Activated T-cell treated with anti-CD3 and anti-CD28 coated beads for 4 hours (primary cell): Measurements from ENCODE around the gene DSCAM.
"Not testable (repeated sequence)": the region's sequence is repeated elsewhere in the genome, so short reads cannot be mapped to it uniquely, and the experiment has no call there.

Source experiments
- DNase-seq: peaks from one replicate; pipeline ENCODE4 v3.0.0-alpha.2; 2020

Gene DSCAM

DNA sequence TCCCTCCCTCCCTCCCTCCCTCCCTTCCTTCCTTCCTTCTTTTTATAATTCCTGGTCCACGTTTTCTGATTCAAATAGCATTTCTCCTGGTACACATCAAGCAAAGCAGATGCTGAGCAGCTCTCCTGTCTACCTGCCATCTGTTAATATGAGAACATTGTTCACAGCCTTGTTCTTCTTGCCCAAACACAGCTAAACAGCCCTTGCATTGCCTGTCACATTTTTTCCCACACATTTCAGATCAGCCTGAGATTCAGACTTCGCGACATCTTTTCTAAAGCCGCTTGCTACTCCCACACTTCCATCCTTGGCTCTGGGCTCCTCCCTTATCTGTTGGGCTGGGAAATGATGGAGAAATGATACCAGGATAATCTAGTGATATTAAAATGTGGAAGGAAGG lies 779.2 kb downstream of the DSCAM start:
- DNase-seq, result no peak

DNA sequence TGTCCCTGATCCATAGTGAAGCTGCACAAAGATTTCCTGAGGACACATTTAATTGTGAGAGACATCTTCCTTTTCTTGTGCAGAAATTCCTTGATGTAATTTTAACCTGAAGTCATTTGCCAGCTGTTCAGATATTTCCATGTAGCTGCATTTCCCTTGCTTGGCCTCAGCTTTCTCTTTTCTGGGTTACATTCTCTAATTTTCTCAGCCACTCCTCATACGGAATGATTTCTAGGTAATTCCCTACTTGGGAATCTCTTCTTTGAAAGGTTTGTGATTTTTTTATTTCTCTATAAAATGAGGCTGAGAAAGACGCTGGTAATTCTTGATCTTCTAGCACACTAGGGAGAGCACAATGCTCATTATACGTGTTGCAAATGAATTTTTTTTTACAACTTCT lies 780.7 kb downstream of the DSCAM start:
- no peak for DNase-seq

DNA sequence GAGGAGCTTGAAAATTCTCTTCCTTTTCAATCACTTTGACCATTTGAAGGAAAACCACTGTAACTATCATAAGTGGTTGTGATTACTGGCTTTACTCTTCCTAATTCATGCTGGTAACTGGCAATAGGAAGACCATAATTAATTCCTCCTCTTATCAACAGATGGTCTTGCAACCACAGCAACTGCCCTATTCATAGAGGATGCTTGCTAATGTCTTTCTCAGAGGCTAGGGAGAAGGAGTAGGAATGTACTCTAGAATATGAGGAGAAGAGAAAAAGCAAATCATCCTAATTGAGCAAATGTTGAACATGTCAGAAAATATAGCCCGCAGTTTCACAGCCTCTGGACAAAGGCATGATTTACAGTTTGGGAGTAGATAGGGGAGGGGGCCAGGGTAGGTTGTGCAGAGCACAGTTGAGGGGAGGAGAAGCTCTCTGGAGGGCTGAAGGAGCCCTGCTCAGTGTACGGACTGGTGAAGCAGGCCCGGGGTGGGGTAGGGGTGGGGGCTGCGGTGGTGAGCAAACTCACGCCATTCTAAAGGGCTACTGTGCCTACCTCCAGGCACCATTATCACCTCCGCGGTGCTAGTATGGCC lies 786.8 kb downstream of the DSCAM start:
- no peak for DNase-seq

DNA sequence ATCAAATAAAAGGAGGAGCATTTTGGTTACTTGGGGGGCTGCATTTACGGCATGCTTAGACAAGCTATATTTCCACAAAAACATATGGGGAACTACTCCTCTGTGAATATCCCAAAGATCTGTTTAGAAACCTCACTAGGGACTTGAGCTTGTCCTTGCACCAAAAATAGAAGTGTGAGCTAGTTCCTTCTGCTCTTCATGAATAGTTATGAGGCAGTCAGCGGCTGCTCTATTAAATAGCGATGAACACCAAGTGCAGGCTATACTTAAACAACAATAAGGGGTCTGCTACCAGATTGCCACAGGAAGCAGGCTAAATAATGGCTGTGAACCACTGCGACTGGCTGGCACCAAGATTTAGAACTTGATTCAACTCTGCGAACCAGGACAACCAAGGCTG lies 789.6 kb downstream of the DSCAM start:
- DNase-seq, result no peak

DNA sequence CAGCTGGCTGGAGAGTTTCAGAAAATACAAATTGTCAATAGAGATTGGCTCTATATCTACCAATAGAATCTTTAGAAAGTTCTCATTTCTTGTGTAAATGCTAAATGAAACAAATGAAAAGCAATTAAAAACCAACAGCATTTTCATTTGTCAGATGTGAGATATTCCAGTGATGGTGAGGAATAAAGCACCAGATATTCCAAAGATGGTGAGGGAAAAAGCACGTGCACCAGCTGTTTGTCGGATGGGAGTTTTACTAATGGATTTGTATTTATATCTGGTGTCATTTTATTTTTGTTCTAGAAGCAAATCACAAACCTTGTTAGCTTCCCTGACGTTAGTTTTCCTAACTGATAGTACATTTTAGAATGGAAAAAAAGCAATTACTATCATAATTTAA lies 790.9 kb downstream of the DSCAM start:
- no peak for DNase-seq

DNA sequence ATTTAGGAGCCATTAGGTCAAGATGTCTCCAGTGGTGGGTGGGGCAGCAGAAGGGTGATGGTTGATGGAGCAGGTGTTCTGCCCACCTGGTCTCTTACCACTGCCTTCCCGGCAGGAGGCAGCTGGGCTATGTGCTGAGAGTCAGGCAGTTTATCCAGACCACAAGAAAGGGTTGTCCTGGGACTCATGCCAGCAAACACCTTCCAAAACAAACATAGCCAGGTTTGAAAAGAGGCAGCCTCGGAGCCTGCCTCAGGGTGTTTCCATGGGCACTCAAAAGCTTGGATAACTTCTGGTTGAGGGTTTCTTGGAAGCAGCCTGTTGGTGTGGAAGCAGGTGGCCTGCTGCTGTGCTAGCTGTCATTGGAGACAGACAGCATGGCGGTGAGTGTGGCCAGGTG lies 792.6 kb downstream of the DSCAM start:
- no peak for DNase-seq

GRCh38 chr21:40053007-40053406 lies 794.0 kb downstream of the DSCAM start:
- DNase-seq, result no peak

- no peak for DNase-seq
Measured at GRCh38 chr21:40052276-40052675, 794.7 kb downstream of the DSCAM start.

DNA sequence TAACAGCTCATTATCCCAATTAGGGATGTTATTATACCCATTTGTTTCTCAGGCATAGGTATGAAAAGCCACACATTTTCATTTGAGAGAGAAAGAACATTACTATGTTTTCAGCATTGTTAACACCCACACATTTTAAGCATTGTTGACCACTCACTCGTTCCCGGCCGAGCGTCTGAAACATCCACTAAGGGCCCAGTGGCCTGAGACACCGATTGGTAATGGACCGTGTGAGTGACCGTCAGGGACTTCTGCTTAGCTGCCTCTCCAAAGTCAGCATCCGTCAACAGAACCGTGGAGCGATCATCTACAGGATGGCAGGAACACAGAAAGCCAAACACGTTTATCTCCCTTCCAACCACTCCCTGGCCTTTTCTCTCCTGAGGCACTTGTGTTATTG lies 795.2 kb downstream of the DSCAM start:
- DNase-seq, result no peak

GRCh38 chr21:40049931-40050290 lies 797.0 kb downstream of the DSCAM start:
- no peak for DNase-seq

DNA sequence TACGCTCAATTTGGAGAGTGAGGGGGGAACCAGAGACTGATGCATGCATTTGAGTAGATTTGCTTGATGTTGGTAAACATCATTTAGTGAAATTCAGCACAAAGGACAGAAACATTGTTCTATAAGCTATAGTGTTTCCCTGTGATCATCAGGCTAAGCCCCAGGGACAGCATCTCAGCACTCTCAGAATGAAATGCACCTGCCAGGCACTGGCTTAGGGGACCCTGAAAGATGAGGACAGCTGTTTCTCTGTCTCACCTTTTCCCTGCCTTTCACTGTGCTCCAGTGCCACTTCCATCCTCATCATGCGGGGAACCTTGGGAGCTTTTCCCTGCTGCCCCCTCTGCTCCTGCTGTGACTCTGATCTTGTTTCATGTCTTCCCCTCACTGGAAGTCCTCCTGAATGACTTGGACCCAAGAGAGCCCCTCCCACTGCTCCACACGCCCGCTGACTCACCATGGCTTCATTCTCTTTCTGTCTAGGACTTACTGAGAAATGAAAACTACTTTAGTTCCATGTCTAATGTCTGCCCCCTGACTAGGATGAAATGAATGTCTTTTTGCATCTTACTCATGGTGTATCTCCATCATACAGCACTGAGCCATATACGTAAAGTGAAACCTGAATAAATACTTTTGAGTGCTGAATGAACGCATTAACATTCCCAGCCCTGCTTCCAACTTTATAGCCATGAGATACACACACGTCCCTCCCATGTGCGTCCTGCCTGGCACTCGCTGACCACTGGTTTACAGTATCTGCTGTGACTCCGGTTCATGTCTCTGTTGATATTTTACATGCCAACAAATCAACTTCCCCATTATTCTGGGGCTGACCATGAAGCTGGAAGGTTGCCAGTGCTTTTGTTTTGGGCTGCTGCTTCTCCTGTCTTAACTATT lies 797.7 kb downstream of the DSCAM start:
- DNase-seq, result no peak

DNA sequence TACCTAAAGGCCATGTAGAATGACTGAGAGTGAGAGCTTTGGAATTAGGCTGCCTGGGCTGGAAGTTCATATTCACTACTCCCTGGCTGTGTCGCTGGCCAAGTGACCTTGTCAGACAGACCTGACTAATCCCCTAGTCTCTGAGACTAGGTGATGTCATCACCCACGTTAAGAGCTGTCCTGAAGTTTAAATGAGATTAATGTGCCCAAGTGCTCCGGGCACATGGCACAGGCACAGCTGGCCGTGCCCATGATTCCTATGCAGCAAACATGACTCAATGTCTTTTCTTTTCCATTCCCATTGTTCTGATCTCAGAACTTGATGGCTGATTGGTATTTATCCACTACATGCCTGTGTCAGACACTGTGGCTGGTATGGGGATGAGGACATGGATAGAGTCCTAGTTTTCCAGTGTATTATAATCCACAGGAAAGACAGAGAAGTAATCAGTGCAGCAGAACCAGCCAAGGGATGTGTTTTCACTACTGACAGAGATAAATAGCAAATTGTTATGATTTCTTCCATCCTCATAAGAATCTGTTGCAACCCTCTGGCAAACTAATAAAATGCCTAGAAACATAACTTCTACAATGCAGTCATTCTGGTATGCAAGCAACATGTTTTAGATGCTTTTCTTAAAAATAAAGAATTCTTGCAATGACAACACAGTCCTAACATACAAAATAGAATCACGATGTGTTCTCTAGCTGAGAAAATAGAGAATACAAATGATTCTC lies 798.8 kb downstream of the DSCAM start:
- DNase-seq, result no peak

- no peak for DNase-seq
Measured at GRCh38 chr21:40047211-40047610, 799.7 kb downstream of the DSCAM start.

- no peak for DNase-seq
Measured at GRCh38 chr21:40043866-40044265, 803.1 kb downstream of the DSCAM start.

- no peak for DNase-seq
Measured at GRCh38 chr21:40043423-40043822, 803.5 kb downstream of the DSCAM start.

- no peak for DNase-seq
Measured at GRCh38 chr21:40041446-40041845, 805.5 kb downstream of the DSCAM start.

GRCh38 chr21:40033156-40033782 lies 813.7 kb downstream of the DSCAM start:
- DNase-seq, result not testable (repeated sequence)

DNA sequence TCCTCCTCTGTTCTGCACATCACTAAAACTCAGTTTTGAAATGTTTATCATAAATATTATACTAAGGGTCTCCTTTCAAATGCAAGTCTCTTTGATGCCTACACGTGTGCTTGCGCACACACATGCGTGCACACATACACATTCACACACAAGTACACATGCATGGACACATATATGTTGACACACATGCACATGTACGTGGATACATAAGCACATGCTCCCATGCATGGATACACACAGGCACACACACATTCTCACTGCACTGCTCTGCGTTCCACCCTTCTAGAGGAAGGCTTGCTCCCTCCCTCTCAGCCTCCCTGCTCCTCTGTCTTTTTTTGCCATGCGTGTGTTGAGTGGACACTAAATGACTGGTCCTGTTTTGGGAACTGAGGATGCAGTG lies 817.1 kb downstream of the DSCAM start:
- DNase-seq, result no peak

DNA sequence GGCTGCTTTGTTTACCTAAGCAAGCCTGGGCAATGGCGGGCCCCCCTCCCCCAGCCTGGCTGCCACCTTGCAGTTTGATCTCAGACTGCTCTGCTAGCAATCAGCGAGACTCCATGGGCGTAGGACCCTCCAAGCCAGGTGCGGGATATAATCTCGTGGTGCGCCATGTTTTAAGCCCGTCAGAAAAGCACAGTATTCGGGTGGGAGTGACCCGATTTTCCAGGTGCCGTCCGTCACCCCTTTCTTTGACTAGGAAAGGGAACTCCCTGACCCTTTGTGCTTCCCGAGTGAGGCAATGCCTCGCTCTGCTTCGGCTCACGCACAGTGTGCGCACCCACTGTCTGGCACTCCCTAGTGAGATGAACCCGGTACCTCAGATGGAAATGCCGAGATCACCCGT lies 818.6 kb downstream of the DSCAM start:
- not testable (repeated sequence) for DNase-seq

DNA sequence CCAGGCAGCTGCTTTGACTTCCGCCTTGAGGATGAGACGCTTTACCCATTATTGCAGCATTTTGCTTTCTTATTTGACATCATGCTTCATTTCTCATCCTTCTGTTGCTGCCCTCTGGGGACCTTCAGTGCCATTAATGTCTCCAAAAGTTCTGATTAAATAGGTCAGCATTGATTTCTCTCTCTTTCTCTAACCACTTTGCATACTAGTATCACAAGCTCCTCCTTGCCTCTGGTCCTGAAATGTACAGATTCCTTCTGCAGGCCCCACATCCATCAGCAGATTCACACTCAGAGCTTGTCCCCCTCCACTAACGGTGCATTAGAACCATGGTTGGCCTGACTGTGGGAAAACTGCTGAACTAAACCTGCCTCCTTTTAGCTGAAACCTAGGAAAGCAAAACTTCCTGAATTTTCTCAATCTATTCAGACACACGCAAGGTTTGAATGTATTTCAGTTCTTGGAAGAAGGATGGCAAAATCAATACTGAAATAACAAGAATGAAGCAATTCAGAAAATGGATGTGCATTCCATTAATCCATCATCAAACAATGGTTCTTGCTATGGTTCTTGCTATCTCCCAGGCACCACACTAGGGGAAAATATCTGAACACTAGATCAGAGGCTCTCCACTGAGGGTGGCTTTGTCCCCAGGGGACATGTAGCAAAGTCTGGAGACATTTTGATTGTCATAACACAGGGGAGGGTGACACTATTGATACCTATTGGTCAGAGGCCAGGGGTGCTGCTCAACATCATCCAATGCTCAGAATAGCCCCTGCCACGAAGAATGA lies 825.2 kb downstream of the DSCAM start:
- no peak for DNase-seq

DNA sequence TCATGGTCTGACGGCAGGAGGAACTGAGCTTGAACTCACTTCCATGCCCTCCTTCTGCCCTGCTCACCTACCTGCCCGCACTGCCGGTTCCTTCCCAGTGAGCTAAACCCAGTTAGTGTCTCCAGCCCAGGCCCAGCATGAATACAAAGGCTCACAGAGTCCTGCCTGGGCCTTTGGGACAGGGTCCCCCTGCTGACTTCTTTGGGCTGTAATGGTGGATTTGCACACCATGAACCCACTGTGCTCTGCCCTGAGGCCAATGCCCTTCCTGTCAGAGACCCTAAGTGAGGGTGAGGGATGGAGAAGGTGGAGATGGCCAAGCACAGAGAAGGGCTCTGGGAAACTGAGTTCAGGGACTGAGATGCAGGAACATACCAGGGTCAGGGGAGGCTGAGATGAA lies 826.3 kb downstream of the DSCAM start:
- no peak for DNase-seq

DNA sequence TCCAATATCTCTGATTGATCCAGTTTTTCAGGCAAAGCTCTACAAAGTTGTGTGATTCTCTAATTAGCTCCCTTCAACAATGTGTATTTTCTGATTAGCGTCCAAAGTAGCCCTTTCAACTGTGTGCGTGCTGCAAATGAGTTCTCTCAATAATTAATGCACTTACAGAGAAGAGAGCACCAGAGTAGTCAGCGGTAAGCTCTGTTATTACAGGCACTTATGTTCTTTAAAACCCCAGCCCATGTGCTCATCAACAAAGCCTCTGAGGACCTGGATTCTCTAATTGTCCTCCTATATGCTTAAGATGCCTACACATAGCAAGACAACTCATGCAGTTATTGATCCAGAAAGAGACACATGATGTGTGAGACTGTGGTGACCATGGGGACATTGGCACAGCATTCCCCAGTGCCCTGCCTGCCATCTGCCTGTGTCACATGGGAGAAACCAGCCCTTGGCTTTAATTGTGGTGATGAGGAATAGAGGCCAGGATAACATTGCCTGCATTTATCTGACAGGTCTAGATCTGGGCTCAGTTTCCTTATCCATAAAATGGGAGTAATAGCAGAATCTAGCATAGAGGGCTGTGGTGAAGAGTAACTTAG lies 828.0 kb downstream of the DSCAM start:
- no peak for DNase-seq
